ENCODE measurements around the gene SORCS2.

Gene SORCS2

GRCh38 chr4:7352486-7352885 lies 160.1 kb downstream of the SORCS2 start:
- no peak overlapping the region for H3K4me3 Mint-ChIP-seq
- H3K27ac Mint-ChIP-seq: no peak overlapping the region
- no peak for DNase-seq (ENCODE audit: low spot score)
- H3K9me3 Mint-ChIP-seq: no peaks in the 10 kb centered on the region
- H3K4me1 Mint-ChIP-seq (ENCODE audit: low read depth): no peaks in the 10 kb centered on the region
- no peaks in the 10 kb centered on the region for H3K27me3 Mint-ChIP-seq (ENCODE audit: low read depth)
- H3K36me3 Mint-ChIP-seq (ENCODE audit: low read depth): no peaks in the 10 kb centered on the region

- no peaks in the 10 kb centered on the region for H3K4me1 Mint-ChIP-seq (ENCODE audit: low read depth)
- no peaks in the 10 kb centered on the region for H3K9me3 Mint-ChIP-seq
- DNase-seq (ENCODE audit: low spot score): no peak
- no peaks in the 10 kb centered on the region for H3K27me3 Mint-ChIP-seq (ENCODE audit: low read depth)
- H3K27ac Mint-ChIP-seq: no peak overlapping the region
- H3K36me3 Mint-ChIP-seq (ENCODE audit: low read depth): no peaks in the 10 kb centered on the region
- no peak overlapping the region for H3K4me3 Mint-ChIP-seq
Measured at GRCh38 chr4:7353046-7353790, 160.9 kb downstream of the SORCS2 start.

- no peak overlapping the region for H3K27ac Mint-ChIP-seq
- H3K27me3 Mint-ChIP-seq (ENCODE audit: low read depth): no peaks in the 10 kb centered on the region
- no peaks in the 10 kb centered on the region for H3K36me3 Mint-ChIP-seq (ENCODE audit: low read depth)
- H3K4me1 Mint-ChIP-seq (ENCODE audit: low read depth): no peaks in the 10 kb centered on the region
- no peak overlapping the region for H3K4me3 Mint-ChIP-seq
- no peaks in the 10 kb centered on the region for H3K9me3 Mint-ChIP-seq
- DNase-seq (ENCODE audit: low spot score): no peak
Measured at GRCh38 chr4:7353846-7354610, 161.7 kb downstream of the SORCS2 start.

- DNase-seq (ENCODE audit: low spot score): no peak
- no peak overlapping the region for H3K4me3 Mint-ChIP-seq
- no peaks in the 10 kb centered on the region for H3K9me3 Mint-ChIP-seq
- no peaks in the 10 kb centered on the region for H3K36me3 Mint-ChIP-seq (ENCODE audit: low read depth)
- no peaks in the 10 kb centered on the region for H3K27me3 Mint-ChIP-seq (ENCODE audit: low read depth)
- no peaks in the 10 kb centered on the region for H3K4me1 Mint-ChIP-seq (ENCODE audit: low read depth)
- no peak overlapping the region for H3K27ac Mint-ChIP-seq
Measured at GRCh38 chr4:7354927-7355326, 162.6 kb downstream of the SORCS2 start.

- H3K9me3 Mint-ChIP-seq: no peaks in the 10 kb centered on the region
- no peaks in the 10 kb centered on the region for H3K36me3 Mint-ChIP-seq (ENCODE audit: low read depth)
- H3K27ac Mint-ChIP-seq: no peak overlapping the region
- no peak overlapping the region for H3K4me3 Mint-ChIP-seq
- no peaks in the 10 kb centered on the region for H3K4me1 Mint-ChIP-seq (ENCODE audit: low read depth)
- no peak for DNase-seq (ENCODE audit: low spot score)
- H3K27me3 Mint-ChIP-seq (ENCODE audit: low read depth): no peaks in the 10 kb centered on the region
Measured at GRCh38 chr4:7355795-7356194, 163.5 kb downstream of the SORCS2 start.

DNA sequence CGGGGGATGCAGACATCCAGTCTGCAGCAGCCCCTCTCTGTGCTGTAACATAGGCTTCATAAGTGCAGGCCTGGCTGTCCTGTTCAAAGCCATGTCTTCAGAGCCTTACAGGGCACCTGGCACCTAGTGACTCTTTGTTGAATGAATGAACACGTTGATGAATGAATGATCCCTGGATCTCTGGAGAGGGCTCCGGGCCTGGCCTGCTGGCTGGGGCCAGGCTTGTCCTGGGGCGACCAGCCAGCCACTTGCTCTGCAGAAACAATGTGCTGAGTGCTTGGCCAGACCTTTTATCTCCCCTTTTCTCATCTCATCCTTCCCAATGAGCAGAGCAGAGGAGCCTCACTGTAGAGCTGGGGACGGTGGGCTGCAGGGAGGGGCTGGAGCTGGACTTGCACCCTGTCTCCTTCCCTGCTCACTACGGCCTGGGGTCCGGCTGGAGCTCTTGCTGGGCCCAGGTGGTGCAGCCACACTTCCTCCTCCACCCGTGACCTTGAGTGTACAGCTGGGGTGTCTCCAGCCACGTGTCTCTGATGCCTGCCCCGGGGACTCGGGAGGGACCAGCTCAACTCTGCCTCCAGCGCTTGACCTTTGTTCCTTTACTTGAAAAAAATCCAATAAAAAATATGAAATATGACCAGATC lies 164.5 kb downstream of the SORCS2 start:
- Mint-ChIP-seq H3K4me1 (ENCODE audit: low read depth) (no peaks in the 10 kb centered on the region), H3K27me3 (ENCODE audit: low read depth) (no peaks in the 10 kb centered on the region), H3K9me3 (no peaks in the 10 kb centered on the region), H3K36me3 (ENCODE audit: low read depth) (no peaks in the 10 kb centered on the region), H3K27ac (no peak overlapping the region), H3K4me3 (no peak overlapping the region)
- no peak for DNase-seq (ENCODE audit: low spot score)

GRCh38 chr4:7357323-7357722 lies 165.0 kb downstream of the SORCS2 start:
- no peaks in the 10 kb centered on the region for H3K4me1 Mint-ChIP-seq (ENCODE audit: low read depth)

GRCh38 chr4:7358100-7358735 lies 165.9 kb downstream of the SORCS2 start:
- no peaks in the 10 kb centered on the region for H3K27me3 Mint-ChIP-seq (ENCODE audit: low read depth)
- no peaks in the 10 kb centered on the region for H3K36me3 Mint-ChIP-seq (ENCODE audit: low read depth)
- no peak overlapping the region for H3K4me3 Mint-ChIP-seq
- H3K4me1 Mint-ChIP-seq (ENCODE audit: low read depth): no peaks in the 10 kb centered on the region
- DNase-seq (ENCODE audit: low spot score): no peak
- H3K27ac Mint-ChIP-seq: no peak overlapping the region
- H3K9me3 Mint-ChIP-seq: no peaks in the 10 kb centered on the region

More at GRCh38 chr4:7357323-7357722, 165.0 kb downstream of the SORCS2 start:
- Mint-ChIP-seq H3K4me3 (no peak overlapping the region), H3K27me3 (ENCODE audit: low read depth) (no peaks in the 10 kb centered on the region), H3K9me3 (no peaks in the 10 kb centered on the region), H3K27ac (no peak overlapping the region), H3K36me3 (ENCODE audit: low read depth) (no peaks in the 10 kb centered on the region)
- DNase-seq (ENCODE audit: low spot score): no peak

DNA sequence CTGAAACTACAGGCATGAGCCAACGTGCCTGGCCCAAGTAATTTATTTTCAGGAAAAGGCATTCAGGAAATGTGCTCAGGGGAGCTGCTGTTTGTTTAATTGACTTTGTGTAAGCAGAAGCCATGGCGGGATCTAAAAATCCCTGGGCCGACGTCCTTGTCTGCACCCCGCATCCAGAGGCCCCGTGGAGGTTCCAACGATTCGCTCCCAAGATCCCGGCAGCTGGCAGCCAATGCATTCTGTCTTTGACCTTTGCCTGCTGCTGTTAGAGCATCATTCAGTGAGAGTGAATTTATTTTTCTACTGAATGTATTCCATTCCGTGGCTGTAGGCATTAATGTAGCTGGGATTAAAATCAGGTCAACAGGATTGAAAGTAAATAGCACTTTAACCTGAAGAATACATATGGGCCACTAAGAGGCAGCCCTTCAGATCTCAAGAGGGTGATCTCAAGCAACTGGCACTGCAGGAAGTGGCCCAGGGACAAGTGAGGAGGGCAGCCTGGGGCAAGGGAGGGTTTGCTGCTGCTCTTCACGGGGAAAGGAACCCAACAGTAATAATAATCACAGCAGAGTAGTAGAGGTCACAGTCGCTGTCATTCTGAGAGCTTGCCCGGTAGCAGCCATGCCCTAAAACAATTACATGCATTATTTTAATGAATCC lies 167.2 kb downstream of the SORCS2 start:
- H3K27me3 Mint-ChIP-seq (ENCODE audit: low read depth): no peaks in the 10 kb centered on the region
- H3K36me3 Mint-ChIP-seq (ENCODE audit: low read depth): no peaks in the 10 kb centered on the region
- H3K27ac Mint-ChIP-seq: no peak overlapping the region
- H3K9me3 Mint-ChIP-seq: no peaks in the 10 kb centered on the region
- H3K4me3 Mint-ChIP-seq: no peak overlapping the region
- H3K4me1 Mint-ChIP-seq (ENCODE audit: low read depth): no peaks in the 10 kb centered on the region
- no peak for DNase-seq (ENCODE audit: low spot score)

GRCh38 chr4:7360806-7361205 lies 168.5 kb downstream of the SORCS2 start:
- H3K27ac Mint-ChIP-seq: no peak overlapping the region
- no peaks in the 10 kb centered on the region for H3K36me3 Mint-ChIP-seq (ENCODE audit: low read depth)
- H3K4me1 Mint-ChIP-seq (ENCODE audit: low read depth): no peaks in the 10 kb centered on the region
- H3K9me3 Mint-ChIP-seq: no peaks in the 10 kb centered on the region
- no peaks in the 10 kb centered on the region for H3K27me3 Mint-ChIP-seq (ENCODE audit: low read depth)
- DNase-seq (ENCODE audit: low spot score): no peak
- no peak overlapping the region for H3K4me3 Mint-ChIP-seq

DNA sequence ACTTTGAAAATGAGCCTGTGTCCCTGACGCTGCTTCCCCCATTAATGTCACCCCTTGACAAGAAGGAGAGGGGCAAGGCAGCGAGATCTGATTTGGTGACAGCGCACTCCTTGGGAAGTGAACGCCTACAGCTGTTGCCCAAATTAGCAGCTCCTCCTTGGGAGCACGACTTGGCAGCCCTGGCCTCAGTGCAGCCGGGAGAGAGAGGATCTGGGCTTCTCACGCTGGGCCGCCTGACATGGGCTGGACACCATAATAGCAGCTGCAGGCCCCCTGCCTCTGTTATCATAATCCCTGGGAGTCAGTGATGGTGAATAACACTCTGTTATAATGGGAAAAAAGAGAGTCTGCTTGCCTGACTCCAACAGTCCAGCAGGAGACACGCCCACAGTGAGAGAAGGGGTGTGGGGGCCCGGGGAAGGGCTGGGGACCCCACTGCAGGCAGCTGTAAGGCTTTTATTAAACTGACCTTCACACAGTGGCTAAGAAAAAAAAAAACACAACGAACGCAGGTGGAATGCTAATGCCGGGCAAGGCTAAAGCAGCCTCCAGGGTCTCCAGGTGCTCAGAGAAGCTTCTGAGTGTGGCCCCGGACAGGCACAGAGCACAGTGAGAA lies 169.1 kb downstream of the SORCS2 start:
- H3K27me3 Mint-ChIP-seq (ENCODE audit: low read depth): no peaks in the 10 kb centered on the region
- no peak overlapping the region for H3K27ac Mint-ChIP-seq
- no peak for DNase-seq (ENCODE audit: low spot score)
- no peaks in the 10 kb centered on the region for H3K4me1 Mint-ChIP-seq (ENCODE audit: low read depth)
- H3K36me3 Mint-ChIP-seq (ENCODE audit: low read depth): no peaks in the 10 kb centered on the region
- H3K4me3 Mint-ChIP-seq: no peak overlapping the region
- no peaks in the 10 kb centered on the region for H3K9me3 Mint-ChIP-seq

- Mint-ChIP-seq H3K27me3 (ENCODE audit: low read depth) (no peaks in the 10 kb centered on the region), H3K9me3 (no peaks in the 10 kb centered on the region), H3K4me3 (no peak overlapping the region), H3K36me3 (ENCODE audit: low read depth) (no peaks in the 10 kb centered on the region), H3K27ac (no peak overlapping the region), H3K4me1 (ENCODE audit: low read depth) (no peaks in the 10 kb centered on the region)
- DNase-seq (ENCODE audit: low spot score): no peak
Measured at GRCh38 chr4:7362341-7362740, 170.0 kb downstream of the SORCS2 start.

- Mint-ChIP-seq H3K4me1 (ENCODE audit: low read depth) (no peaks in the 10 kb centered on the region), H3K27me3 (ENCODE audit: low read depth) (no peaks in the 10 kb centered on the region), H3K27ac (no peak overlapping the region), H3K4me3 (no peak overlapping the region), H3K36me3 (ENCODE audit: low read depth) (no peaks in the 10 kb centered on the region), H3K9me3 (no peaks in the 10 kb centered on the region)
- no peak for DNase-seq (ENCODE audit: low spot score)
Measured at GRCh38 chr4:7362862-7363430, 170.6 kb downstream of the SORCS2 start.
